ENCODE data around the gene PDE6D.

PDE6D gene

DNA sequence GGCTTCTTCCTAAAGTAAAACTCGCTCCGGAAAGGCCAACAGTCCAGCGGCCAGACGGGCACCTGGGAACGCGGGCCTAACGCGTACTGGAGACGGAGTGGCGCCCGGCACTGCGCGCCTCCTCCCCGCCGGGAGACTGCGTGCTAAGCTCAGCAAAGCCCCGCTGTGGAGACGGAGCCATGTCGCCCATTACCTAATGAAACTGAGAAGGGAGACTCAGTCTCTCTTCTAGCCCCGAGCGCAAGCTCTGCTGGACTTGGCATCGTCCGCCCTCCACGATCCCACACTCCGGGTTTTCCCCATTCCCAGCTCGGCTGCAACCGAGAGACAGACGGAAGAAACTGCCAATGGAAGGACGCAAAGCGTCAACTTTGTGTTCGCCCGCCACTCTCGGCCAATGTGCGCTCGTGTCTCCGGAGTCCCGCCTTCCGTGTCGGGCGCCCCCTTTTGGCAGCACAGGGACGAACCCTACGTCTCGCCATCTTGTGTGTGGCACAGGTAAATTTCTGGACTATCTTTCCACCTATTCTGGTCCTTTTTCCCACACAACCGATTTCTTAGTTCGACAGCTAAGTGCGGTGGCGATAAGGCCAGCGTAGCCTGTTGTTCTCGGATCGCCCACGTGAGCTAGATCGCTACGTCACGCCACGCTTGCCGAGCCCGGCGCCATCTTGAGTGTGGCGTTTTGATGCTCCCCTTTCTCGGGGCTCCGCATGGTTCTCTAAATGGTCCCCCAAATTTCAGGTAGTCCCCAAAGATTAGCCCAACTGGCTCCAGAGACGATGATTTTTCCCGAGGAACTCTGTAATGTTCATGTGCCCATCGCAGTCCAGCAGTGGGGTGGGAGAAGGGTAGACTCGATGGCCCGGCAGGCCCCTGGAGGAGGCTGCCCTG, 74.1 kb downstream of the PDE6D start:
- DNase-seq (ENCODE audit: insufficient read length, low spot score) (no peak), FAIRE-seq (no peak)
- TF ChIP-seq, protein P1, sequence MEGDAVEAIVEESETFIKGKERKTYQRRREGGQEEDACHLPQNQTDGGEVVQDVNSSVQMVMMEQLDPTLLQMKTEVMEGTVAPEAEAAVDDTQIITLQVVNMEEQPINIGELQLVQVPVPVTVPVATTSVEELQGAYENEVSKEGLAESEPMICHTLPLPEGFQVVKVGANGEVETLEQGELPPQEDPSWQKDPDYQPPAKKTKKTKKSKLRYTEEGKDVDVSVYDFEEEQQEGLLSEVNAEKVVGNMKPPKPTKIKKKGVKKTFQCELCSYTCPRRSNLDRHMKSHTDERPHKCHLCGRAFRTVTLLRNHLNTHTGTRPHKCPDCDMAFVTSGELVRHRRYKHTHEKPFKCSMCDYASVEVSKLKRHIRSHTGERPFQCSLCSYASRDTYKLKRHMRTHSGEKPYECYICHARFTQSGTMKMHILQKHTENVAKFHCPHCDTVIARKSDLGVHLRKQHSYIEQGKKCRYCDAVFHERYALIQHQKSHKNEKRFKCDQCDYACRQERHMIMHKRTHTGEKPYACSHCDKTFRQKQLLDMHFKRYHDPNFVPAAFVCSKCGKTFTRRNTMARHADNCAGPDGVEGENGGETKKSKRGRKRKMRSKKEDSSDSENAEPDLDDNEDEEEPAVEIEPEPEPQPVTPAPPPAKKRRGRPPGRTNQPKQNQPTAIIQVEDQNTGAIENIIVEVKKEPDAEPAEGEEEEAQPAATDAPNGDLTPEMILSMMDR (IDR thresholded peaks at IDR 0.05; ENCODE audit: insufficient read depth, missing control alignments) = peak; percentile 93

DNA sequence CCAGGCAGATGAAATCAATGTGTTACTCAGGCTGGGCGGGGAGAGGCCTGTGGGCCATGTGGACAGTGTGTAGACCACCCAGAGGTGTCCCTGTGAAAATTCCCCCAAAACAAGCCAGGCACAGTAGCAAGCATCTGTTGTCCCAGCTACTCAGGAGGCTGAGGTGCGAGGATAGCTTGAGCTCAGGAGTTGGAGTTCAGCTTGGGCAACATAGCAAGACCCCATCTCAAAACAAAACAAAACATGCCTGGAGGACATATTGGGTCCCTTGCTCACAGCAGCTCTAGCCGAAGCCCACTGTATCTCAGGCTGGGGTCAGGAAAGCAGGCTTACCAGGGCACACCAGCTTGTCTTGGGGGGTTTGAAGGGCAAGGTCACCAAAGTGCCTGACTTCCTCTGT, 77.1 kb downstream of the PDE6D start:
- TF ChIP-seq, protein P1 (IDR thresholded peaks at IDR 0.05; ENCODE audit: insufficient read depth, missing control alignments) = no peak
- FAIRE-seq = no peak
- DNase-seq (ENCODE audit: insufficient read length, low spot score) = no peak

DNA sequence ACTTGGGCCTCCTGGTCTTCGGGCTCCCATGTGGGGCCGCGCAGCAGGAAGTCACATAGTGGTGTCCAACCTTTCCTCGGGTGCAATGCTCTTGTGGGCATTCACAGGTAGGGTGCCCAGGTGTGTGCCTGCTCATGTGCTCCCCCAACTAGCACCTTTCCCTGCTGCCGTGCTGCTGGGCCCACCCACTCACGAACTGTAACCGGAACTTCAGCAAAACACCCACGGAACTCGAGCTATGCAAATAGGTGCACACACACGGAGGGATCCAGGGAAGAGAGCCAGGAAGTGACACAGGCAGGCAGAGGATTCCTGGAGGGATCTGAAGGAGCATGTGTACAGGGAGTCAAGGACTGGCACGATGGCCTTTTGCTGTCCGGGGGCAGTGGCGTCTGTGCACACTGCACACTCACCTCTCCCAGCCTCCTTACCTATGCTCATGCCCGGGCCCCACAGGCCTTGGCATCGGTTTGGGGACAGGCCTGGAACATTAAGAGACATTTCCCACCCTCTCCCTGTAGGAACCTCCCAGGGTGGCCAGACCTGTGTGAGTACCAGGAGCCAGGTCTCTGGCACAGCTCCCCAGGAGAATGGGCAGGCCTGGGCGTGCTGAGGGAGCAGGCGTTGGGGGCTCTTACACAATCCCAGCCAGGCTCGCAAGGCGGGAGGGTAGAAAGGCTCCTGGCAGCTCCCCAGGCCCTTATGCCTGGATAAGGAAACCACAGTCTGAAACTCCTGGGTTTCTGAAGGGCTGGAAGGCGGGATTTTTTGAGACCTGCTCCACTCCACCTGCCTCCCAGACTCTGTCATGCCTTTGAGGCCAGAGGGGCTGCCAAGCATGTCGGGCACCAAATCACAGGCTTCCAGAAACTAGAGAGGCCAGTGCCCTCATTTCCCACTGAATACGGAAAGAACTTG, 79.4 kb downstream of the PDE6D start:
- DNase-seq (ENCODE audit: insufficient read length, low spot score) (no peak), FAIRE-seq (no peak)
- TF ChIP-seq, protein P1 (IDR thresholded peaks at IDR 0.05; ENCODE audit: insufficient read depth, missing control alignments) = no peak

- FAIRE-seq = no peak
- TF ChIP-seq, protein P1 (IDR thresholded peaks at IDR 0.05; ENCODE audit: insufficient read depth, missing control alignments) = no peak
- DNase-seq (ENCODE audit: insufficient read length, low spot score) = no peak
Measured at GRCh38 chr2:231699006-231699405, 82.1 kb downstream of the PDE6D start.

DNA sequence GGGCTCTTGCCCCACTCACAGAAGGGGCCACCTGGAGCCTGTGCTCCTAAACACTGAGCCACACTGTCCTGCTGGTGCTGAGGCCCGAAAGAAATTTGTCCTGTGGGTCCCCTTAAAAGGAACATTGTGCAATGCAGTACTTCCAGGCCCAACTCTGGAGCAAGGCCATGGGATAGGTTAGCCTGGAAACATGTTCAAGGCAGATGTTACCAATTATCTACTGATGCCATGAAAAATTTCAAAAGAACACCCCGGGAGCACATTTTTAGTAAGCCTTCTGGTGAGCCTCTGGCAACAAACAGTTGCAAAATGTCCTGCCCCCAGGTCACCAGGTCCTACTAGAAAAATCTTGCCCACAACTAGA, 85.1 kb downstream of the PDE6D start:
- TF ChIP-seq, protein P1 (IDR thresholded peaks at IDR 0.05; ENCODE audit: insufficient read depth, missing control alignments) = no peak
- DNase-seq (ENCODE audit: insufficient read length, low spot score) (no peak), FAIRE-seq (no peak)

- no peak for DNase-seq (ENCODE audit: insufficient read length, low spot score)
- FAIRE-seq = no peak
- TF ChIP-seq, protein P1 (IDR thresholded peaks at IDR 0.05; ENCODE audit: insufficient read depth, missing control alignments) = no peak
Measured at GRCh38 chr2:231693956-231694355, 87.1 kb downstream of the PDE6D start.
